Mammary epithelial cell (primary cell): ENCODE results near the gene SCGB1D2.

ENCODE experiments used
- EZH2 ChIP-seq: IDR thresholded peaks from 2 replicates; pipeline ENCODE4 v1.6.1; 2012; ENCODE audit warnings: low read length, inconsistent platforms, borderline replicate concordance
- TF ChIP-seq, protein P1 (sequence below), 2 donors: IDR thresholded peaks in 1 of 2; conservative IDR thresholded peaks in 1 of 2; 2 replicates each; pipeline ENCODE4 v1.5.1; 2011 to 2012; ENCODE audit warnings: inconsistent platforms in 2 of 2, low read length in 2 of 2, mild to moderate bottlenecking in 2 of 2, control low read depth in 1 of 2, low read depth in 1 of 2; ENCODE audit not compliant: insufficient read depth in 1 of 2; ENCODE audit errors: extremely low read depth in 1 of 2

DNA sequence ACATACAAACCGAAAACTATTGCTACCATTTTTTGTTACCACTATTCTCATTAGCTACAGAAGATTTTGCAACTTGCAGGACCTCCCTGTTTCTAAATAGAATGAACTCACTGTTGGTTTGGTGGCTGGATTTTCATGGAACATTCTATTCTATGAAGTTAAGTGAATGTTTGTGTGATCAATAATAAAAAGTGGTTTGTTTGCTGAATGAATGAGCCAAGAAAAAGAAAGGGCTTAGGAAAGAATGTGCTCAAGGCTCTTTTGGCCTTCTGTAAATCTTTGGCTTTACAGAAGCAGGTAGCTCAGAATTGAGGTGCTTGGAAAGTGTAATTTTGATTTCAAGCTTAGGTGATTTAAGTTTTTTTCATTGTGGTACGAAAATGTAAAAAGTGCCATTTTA, 5.9 kb upstream of the SCGB1D2 start:
- TF ChIP-seq, protein P1, sequence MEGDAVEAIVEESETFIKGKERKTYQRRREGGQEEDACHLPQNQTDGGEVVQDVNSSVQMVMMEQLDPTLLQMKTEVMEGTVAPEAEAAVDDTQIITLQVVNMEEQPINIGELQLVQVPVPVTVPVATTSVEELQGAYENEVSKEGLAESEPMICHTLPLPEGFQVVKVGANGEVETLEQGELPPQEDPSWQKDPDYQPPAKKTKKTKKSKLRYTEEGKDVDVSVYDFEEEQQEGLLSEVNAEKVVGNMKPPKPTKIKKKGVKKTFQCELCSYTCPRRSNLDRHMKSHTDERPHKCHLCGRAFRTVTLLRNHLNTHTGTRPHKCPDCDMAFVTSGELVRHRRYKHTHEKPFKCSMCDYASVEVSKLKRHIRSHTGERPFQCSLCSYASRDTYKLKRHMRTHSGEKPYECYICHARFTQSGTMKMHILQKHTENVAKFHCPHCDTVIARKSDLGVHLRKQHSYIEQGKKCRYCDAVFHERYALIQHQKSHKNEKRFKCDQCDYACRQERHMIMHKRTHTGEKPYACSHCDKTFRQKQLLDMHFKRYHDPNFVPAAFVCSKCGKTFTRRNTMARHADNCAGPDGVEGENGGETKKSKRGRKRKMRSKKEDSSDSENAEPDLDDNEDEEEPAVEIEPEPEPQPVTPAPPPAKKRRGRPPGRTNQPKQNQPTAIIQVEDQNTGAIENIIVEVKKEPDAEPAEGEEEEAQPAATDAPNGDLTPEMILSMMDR (conservative IDR thresholded peaks at IDR 0.05 in 1 of 2, IDR thresholded peaks at IDR 0.05 in 1 of 2; ENCODE audit: extremely low read depth in 1 of 2, insufficient read depth in 1 of 2, low read depth in 1 of 2, low read length in 2 of 2), result no peak
- TF ChIP-seq EZH2, result no peak
